ENCODE measurements around the gene DPF3.

DNA sequence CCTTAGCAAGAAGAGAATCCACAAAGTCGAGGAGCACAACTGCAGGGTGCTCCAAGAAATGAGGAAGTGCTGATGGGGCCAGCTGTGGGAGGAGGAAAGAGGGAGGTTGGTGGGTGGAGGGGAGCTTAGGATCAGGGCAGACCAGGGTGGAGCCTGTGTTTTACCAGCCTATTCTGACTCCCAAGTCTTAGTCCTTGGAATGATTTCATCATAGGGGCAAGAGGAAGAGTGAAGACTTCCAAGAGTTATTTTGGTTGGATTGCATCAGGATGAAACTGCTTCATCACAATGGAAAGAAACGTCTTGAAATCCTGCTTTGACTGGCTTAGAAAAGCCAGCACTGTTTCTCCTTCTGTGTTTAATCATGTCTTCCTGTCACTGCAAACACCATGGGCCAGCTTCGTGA lies 194.0 kb downstream of the DPF3 start:
- TF ChIP-seq GATA3 (IDR thresholded peaks at IDR 0.05; ENCODE audit: low read depth, low read length) (no peak), GATA2 (IDR thresholded peaks at IDR 0.05; ENCODE audit: low read depth, low read length) (no peak)
